HG03565 (cell line): ENCODE results near the gene PIM2.
"Not testable (repeated sequence)": the region's sequence is repeated elsewhere in the genome, so short reads cannot be mapped to it uniquely, and the experiment has no call there.

Source experiments
- ATAC-seq: cut with Tn5 transposase; IDR thresholded peaks from one replicate; pipeline ENCODE4 v1.9.1; 2021; ENCODE audit warnings: mild to moderate bottlenecking, moderate library complexity; ENCODE audit not compliant: unreplicated experiment

The PIM2 gene

GRCh38 chrX:48908600-48908999, 10.2 kb downstream of the PIM2 start:
- ATAC-seq = no peak

- no peak for ATAC-seq
Measured at GRCh38 chrX:48905090-48905790, 13.6 kb downstream of the PIM2 start.

DNA sequence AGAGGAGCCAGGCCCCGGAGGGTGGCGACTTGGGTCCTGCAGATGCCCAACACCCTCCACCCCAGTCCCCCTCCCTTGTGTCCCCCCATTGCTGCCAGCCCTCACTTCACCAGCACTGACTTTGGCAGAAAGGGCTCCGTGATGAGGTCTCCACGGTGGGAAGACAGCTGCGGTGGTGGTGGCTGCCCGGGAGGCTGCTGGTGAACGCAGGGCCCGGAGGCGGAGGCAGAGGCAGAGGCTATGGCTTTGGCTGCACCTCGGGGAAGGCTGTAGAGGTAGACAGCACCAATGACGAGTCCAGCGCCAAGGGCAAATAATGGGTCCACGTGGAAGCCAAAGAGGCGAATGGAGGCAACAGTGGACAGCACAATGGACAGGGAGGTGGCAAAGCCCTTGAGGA, 14.2 kb downstream of the PIM2 start:
- no peak for ATAC-seq

DNA sequence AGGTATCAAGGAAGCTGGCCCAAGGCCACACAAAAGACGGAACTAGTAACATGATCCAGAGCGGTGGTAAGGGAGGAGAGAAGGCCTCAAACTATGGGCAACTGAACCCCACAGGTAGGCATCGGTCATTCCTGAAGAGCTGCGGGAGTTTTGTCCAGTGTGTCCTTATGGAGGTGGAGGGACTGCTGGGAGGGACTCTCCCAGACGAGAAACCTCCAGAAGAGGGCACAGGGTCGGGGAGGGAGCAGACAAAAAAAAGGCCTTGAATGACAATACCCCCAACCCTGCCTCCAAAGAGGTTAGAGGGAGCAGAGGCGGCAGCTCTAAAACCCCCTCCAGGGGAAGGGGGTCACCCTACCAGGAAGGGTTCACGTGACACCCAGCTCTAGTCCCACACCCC, 14.6 kb downstream of the PIM2 start:
- no peak for ATAC-seq

- ATAC-seq = no peak
Measured at GRCh38 chrX:48903290-48903689, 15.5 kb downstream of the PIM2 start.

GRCh38 chrX:48902776-48903175, 16.0 kb downstream of the PIM2 start:
- ATAC-seq = no peak

GRCh38 chrX:48902135-48902534, 16.7 kb downstream of the PIM2 start:
- ATAC-seq = no peak

- no peak for ATAC-seq
Measured at GRCh38 chrX:48901069-48901468, 17.8 kb downstream of the PIM2 start.

GRCh38 chrX:48899078-48899410, 19.8 kb downstream of the PIM2 start:
- ATAC-seq = no peak

GRCh38 chrX:48897625-48898306, 21.1 kb downstream of the PIM2 start, which contains the start of the genes PQBP1 and TIMM17B:
PQBP1 (plus strand) TSS chrX:48897930; CDS start chrX:48898510, 580 bp downstream.
TIMM17B (minus strand) TSS chrX:48897768; CDS start chrX:48897749, 19 bp downstream.
- peak; percentile 93 for ATAC-seq

DNA sequence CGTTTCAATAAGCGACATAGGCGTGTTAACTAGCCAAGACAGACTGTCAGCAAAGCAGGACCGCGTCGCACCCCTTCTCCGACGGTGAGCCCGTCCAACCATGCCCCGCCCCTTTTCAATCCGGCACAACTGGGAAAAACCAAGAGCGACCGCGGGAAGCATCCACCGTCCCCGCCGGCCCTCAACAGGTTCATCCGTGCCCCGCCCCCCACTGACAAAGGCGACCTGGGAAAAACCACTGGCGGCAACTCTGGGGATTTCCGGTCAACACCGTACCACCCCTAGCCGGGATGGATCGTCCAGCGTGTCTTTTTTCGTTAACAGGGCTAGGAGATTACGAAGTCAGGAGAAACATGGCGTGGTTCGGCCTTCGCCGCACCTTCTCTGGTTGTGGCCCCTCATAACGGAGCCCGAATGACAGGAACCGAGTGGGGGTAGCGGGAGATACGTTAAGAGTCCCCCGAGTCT, 21.6 kb downstream of the PIM2 start:
- ATAC-seq = no peak

- ATAC-seq = no peak
Measured at GRCh38 chrX:48896611-48897011, 22.2 kb downstream of the PIM2 start.

DNA sequence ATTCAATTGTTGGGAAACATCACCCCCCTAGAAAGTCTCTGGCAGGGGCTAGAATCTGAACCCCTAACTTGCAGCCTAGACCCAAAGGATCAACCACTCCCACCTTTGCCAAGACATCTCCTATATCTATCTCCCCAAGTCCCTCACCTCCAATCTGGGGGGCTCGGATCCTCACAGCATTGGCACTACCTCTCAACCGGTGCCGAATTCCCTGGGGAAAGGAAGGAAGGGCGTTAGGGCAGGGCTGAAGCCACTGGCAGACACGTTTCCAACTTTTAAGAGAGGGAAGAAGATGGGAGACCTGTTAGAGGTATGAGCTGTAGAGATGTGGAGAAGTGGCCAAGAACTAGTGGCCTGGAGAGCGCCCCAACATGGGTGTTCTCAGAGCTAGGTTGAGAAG, 23.9 kb downstream of the PIM2 start:
- ATAC-seq = no peak

DNA sequence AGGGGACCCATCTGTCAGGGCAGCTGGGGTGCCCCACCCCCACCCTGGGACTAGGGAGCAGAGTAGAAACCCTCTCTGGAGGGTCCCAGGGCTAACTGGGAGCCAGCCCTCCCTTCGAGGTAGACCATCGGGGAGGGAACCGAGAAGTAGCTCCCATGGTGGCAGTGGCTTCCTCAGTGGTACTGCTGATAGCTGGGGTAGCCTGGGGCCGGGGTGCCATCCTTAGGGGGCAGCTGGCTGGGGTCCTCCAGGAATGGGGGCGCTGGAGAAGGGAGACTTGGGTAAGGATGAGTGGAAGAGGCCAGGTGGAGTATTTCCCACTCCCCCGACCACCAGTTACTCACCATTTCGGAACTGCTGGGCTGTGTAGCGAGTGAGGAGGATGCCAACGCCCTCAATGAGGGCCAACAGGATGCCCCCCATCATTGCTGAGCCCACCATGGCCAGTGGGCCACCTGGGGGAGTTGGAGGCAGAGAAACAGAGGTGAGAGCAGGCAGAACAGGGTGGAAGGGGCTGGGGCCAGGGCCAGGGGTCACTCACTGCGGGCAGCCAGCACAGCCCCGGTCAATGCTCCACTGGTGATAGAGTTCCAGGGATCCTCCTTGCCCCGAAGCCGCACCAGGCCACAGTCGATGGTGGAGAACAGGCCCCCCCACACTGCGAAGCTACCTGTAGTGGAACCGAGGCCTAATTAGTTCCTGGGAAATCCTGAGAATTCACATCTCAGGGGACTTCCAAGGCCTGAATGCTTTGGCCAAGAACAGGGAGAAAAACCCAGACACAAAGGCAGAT, 25.1 kb downstream of the PIM2 start:
- ATAC-seq = no peak

DNA sequence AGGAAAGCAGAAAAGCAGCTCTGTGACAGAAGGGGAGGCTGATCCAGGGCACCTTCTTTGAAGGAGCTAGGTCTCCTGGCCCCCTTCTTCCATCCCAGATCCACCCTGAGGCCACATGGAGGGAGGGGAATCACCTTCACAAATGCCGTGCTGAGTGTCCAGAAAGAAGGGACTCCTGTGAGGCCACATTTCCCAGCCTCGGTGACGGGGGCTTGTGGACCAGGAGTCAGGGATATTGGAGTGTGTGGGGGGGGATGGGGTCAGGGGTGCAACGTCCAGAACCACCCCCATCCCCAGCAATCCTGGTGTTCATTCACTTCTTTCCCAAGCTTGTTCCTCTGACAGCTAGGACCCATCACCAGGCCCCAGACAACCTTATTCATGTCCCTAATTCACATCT, 25.9 kb downstream of the PIM2 start:
- no peak for ATAC-seq

DNA sequence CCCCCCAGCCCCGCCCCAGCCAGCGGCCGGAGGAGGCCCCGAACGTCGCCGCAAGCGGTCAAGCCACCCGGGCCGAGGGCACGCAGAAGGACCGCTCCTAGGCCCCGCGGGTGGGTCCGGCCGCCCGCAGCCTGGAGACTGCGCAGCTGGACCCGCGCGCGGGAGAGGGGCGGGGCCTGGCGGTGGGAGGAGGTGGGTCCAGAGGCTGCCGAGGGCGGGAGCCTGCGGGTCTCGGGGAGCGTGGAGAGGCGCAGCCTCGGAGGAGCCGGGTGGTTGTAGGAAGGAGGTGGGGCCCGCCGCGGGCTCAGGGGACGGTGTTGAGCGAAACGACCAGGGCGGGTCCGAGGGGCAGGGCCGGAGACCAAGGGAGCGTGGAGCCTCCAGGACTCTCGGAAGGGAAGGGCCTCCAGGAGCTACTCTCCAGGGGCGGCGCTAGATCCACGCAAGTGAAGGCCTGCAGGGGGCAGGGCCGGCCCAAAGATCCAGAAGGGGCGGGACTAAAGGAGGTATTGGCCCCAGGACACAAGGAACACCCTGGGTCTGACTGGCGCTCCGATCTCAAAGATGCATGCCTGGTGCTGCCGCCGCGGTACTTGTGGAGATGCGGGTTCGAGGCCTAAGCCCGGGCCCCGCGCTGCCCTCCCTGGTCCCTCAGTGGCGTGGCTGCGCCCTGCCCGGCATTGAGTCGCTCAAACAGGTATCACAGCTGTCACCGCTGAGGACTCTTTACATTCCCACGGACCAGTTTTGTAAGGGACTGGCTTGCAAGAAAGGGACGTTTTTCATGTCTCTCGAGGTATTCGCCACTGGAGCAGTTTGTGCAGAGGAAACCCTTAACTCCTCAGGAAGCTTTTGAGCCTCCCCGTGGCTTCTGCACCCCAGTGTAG, 27.2 kb downstream of the PIM2 start:
- peak; percentile 80 for ATAC-seq

DNA sequence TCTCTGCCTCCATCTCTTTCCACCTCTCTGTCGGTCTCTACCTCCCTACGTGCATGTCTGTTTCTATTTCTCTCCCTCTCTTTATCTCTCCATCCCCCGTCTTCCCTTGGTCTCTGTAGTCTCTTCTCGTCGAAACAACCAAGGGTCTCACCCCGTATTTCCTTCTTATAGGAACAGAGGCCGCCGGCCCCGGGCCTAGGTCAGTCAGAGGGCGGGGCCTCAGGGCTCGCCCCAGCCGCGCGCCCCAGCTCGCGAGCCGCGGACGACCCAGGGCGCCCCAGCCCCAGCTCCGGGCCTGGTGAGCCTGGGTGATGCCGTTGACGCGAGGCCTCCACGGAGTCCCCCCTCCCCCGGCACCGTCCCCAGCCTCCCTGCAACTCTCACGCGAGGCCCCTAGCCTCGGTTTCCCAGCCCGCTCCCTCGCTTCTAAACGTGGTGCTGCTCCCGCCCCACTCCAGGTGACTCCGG, 27.9 kb downstream of the PIM2 start:
- ATAC-seq = peak; percentile 17

DNA sequence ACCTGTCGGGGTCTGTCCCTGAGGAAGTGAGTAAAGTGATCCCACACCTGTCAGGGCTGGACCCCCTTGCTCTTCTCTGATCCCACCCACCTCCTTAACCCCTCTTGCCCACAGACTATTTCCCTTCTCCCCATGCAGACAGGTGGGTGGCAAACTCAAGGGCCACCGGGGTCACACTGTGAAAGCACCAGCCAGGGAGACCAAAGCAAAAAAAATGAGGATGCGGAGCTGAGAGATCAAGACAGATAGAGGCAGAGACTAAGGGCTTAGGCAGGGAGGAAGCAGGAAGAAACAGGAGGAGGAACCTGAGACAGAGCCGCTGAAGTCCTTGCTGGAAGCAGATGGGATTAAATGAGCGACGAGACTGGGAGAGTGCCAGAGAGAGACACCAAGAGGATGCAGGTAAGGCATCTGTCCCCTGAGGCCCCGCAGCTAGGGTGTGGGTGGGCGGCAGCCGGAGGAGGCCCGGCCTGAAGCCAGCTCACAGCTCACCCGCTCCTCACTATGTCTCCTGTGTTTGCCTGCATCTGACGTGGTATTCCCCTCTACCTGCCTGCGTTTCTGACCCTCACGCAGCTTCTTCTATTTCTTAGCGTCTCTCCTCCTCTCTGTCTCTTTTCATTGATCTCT, 28.4 kb downstream of the PIM2 start:
- no peak for ATAC-seq

GRCh38 chrX:48886586-48886985, 32.2 kb downstream of the PIM2 start:
- ATAC-seq = not testable (repeated sequence)

DNA sequence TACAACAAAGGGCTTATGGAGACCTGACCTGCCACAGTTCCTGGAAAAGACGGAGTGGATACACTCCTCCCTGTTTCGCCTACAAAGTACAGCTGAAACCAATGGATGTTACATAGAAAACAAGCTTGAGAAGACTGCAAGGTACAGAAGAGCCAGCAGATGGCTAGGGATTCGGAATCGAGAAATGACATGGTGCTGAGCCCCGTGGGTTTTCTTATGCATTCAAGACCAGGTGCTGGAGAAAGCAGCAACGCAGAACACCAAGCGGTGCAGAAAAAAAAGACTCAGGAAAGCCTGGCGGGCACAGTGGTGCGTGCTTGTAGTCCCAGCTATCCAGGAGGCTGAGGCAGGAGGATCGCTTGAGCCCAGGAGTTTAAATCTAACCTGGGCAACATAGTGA, 35.1 kb downstream of the PIM2 start:
- ATAC-seq = no peak
